Measurements from ENCODE around the gene CHRM4.

The CHRM4 gene

GRCh38 chr11:46391578-46392420 lies at the start of gene CHRM4:
Gene CHRM4 (minus strand): TSS chr11:46391776. CDS start chr11:46386557, 5,219 bp downstream.
- peak in 1 of 2 experiments; percentile 61 for DNase-seq

GRCh38 chr11:46438211-46438610 lies 46.6 kb upstream of the CHRM4 start:
- DNase-seq: no peak

GRCh38 chr11:46437122-46437689 lies 45.6 kb upstream of the CHRM4 start:
- no peak for DNase-seq

GRCh38 chr11:46436113-46436512 lies 44.5 kb upstream of the CHRM4 start:
- no peak for DNase-seq

DNA sequence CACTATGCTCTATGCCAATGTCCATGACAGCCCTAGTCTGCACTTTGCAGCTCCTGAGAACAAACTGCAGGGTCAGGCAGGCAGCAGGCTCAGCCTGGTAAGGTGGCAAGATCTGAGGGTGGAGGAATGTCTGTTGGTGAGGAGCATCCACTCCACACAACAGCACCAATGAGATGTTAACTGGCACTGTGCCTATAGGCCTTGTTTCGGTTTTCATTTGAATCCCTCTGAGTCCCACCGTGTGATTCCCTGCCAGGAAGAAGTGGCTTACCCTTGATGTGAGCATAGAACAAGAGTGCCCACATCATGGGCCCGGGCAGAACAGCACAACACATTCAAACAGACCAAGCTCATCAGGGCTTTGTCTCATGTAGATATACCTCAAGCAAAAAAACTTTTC lies 44.1 kb upstream of the CHRM4 start:
- DNase-seq: no peak

DNA sequence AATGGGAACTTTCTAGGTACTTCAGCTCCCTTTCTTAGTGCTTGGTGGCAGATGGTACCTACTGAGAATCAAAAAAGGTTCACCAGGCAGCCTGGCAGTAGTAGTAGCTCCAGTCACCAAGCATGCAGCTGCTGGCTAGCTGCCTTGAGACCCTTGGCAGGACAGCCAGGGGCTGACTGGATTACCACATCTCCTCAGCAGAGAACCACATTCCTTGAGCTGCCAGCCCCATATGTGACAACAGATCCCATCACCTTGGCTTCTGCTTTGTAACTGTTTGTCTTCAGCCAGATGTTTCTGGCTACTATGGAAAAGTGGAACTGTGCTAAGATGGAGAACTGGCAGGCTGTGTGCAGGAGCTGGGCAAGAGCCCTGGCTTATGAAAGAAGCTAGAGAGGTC lies 39.6 kb upstream of the CHRM4 start:
- DNase-seq: no peak

DNA sequence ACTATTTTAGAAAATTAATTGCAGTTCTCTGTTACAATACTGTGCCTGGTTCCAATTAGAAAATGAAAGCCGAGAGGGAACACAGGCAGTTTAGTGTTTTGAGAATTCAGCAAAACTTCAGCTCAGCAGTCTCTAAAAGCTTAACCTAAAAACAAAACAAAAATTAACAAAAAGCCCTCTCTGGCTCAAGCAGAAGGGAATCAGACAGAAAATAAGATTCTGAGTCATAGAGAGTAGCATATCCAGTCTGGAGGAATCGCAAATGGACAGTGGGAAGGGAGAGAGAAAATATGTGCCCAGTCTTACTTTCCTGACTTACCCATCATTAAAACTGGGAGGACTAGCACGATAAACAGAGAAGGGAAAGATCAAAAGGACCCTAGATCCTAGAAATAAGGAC lies 38.1 kb upstream of the CHRM4 start:
- DNase-seq: no peak

GRCh38 chr11:46427364-46427763 lies 35.8 kb upstream of the CHRM4 start:
- no peak for DNase-seq

DNA sequence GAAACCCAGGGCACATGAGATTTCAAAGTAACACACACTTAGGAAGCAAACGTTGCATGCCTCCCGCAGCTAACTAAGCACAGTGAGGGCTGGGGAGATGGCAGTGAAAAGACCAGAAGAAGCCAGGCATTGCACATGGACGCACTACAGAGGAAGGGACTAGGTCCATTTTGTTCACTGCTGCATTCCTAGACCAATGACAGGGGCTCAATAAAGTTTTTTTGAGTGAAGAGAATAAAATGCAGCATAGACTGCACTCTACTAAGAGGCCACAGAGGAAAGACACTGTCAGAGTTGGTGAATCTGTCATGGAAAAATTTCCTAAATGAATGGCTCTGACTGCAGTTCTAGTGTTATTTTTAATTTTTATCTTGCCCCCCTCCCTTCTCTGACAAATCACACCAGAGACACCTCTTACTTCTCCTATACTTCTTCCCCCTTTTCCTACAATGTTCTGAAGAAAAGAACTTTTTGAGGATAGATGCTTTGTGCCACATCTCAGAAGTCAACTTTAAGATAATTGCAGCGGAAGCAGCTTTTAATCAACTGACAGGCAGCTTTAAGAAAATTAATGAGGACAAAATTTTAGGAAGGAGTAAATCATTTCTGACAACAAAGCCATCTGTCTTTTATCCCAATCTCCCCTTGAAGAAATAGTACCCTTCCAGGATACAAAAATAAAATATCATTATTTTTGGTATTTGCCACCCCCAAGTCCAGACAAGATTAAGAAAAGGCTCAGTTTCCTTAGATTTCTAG lies 34.8 kb upstream of the CHRM4 start:
- no peak for DNase-seq

DNA sequence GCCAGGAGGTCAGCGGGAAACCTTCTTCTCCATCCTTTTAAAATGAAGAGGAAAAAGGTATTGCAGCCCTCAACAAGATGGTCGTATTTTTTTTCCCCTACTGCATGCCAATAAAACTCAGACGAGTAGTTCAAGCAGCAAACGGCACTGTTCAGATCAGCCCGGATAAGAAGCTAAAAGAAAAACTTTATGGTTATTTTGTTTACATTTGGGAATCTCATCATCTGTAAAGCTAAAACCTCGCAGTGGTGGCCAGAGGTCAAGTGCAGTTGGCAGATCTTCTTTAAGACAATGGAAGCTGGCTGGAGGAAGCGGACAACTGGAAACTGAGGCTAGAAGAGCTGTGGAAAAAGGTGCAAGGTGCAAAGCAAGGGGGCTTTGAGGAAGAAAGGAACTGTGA lies 31.0 kb upstream of the CHRM4 start:
- DNase-seq: no peak

DNA sequence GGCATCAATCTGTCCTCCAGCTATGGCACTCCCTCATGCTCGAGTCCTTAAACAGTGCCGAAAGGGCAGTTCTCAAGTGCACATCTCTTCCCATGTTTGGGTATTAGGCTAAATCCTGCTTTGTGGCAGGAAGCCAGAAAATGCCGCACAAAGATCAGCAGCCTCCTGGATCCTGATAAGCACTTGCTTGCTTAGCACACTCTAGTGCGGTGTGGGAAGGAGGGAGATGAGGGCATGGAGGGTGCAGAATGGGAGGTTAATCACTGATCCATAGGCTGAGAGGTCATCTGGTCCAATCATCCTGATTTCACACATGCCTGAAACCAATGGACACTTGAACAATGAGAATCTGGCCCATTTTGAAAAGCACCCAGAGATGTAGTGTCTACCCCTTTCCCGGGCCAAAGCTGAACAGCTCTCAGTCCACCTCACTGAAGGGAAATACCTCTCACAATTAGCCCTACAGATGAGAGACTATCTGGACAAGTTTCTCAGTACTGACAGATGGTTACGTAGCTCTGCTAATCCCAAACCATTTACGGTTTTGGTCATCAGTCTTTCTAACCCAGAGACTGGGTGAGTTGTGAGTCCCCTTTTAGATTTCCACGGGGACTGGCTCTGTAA lies 29.8 kb upstream of the CHRM4 start:
- DNase-seq: no peak

DNA sequence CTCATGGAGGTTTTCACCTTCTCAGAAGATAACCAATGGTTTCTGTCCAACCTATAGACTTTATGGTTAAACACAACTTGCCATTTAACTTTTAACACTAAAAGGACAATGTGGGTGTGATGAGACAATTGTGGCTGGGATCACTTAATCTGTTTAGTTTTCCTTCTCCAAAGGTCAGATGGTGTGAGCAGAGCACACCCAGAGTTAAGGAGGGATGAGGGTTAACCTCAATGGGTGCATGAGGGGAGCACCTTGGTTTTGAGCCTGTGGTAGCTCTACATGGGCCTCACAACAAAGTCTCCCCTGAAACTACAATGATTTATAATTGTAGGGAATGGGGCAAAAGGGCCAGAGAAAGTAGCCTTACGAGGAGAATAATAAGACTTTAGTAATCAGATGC lies 28.9 kb upstream of the CHRM4 start:
- no peak for DNase-seq

- no peak for DNase-seq
These were observed 27.2 kb upstream of the CHRM4 start for GRCh38 chr11:46418751-46419150.

DNA sequence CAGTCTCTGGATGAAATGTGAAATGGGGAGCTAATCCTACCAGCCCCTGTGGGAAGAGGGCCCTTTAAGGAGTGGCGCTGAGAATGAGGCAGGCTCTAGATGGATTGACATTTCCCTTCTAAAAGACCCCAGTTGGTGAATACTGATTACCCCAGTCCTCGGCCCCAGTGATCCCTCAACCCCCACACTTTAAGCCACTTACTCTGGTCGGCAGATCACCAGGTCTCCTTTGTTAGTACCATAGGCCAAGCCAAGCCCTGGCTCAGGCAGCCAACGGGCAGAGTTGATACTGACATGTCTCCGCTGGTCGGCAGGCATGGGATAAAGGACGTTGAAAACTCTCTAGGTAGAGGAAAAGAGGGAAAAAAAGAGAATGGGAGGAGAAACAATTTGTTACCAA lies 26.1 kb upstream of the CHRM4 start:
- DNase-seq: no peak

DNA sequence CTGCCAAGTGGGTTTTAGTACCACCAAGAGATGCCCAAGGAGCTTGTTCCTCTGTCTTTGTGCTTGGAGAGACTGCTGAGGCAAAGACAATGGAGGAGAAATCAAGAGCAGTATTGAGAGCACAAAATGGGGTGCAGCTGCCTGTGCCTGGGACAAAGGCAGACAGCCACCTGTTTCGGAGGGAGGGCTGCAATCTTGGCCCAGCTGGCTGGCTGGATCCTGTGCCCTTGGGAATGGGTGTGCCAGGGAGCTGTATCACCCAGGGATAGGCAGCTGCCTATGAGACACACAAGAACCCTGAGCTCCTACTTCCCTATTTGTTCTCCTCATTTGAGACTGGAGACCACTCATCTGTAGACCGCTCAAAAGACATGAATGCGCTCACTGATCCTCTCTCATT lies 23.3 kb upstream of the CHRM4 start:
- DNase-seq: no peak

- DNase-seq: no peak
These were observed 22.9 kb upstream of the CHRM4 start for GRCh38 chr11:46414466-46414796.

DNA sequence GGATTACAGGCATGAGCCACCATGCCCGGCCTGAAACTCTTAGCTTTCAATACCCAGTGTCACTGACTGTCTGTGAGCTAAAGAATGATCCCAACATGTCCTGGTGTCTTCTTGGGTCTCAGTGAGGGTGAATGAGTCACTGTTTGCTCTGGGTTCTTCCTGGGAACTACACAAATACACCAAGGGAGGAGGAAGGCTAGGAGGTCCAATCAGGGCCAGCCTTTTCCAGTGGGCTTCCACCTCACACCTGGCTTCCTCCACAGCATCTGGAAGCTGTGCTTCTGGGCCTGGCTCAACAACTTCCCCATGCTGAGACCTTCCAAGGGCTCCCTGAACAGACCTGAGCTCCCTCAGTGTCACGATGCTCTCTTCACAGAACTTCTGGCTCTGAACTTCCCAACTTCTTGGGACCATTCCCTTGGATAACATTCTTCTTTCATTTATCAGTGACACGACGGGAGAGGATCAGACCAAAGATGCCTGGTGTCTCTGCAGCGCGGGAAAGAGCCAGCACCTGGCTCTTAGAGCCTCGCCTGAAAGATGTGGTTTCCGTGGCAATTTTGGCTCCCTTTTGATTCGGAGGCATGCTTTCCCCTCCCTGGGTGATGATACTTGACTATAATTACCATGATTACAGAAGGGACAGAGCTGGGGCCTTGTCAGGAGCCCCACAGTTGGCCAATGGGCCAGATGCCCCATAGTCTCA lies 22.3 kb upstream of the CHRM4 start:
- DNase-seq: no peak

DNA sequence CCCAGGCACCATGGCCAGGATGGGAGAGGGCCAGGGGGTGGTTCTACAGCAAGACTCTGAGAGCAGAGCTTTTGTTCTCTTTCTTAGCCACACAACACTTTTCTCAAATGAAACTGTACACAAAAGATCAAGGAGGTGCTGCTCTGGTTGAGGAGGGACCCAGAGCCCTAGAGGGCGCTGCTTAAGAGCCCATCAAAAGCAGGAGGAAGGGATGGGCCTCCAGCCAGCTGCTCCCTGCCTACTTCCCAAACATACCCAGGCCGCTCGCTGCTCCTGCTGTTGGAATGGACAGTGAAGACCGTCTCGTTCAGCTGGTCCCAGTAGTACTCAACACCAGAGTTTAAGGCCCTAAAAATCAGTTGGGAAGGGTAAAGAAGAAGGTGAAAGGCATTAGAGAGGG lies 18.4 kb upstream of the CHRM4 start:
- no peak for DNase-seq

GRCh38 chr11:46408407-46408986 lies 16.9 kb upstream of the CHRM4 start:
- no peak for DNase-seq

DNA sequence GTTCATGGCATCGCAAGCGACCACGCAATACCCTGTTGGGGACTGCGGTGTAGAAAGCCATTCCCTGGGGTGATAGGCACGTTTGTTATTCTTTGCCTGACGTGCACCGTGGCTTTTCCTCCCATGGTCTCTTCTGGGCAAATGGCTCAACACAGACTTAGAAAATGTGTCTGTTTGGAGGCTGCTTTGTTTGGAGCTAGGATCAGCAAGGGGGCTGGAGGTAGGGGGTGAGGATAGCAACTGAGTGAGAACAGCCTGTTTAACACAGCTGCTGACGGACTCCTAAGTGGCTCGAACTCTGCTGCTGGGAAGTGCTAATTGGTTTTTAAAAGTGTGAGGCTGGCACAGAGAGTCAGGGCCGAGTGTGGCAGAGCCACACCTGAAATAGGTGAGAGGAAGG lies 16.1 kb upstream of the CHRM4 start:
- DNase-seq: no peak

GRCh38 chr11:46404476-46405017 lies 13.0 kb upstream of the CHRM4 start:
- DNase-seq: no peak
